ENCODE results near the gene FDCSP.
A peak's percentile ranks its signal among the peaks of the same experiment; 100 is the strongest.
"Not testable (repeated sequence)": the region's sequence is repeated elsewhere in the genome, so short reads cannot be mapped to it uniquely, and the experiment has no call there.

The FDCSP gene

GRCh38 chr4:70225824-70226223 is at the start of gene FDCSP:
Gene FDCSP, plus strand, starts transcription at chr4:70226124. Its CDS starts 5,071 bp downstream, at chr4:70231195.
- no peak for DNase-seq (ENCODE audit: low spot score)

DNA sequence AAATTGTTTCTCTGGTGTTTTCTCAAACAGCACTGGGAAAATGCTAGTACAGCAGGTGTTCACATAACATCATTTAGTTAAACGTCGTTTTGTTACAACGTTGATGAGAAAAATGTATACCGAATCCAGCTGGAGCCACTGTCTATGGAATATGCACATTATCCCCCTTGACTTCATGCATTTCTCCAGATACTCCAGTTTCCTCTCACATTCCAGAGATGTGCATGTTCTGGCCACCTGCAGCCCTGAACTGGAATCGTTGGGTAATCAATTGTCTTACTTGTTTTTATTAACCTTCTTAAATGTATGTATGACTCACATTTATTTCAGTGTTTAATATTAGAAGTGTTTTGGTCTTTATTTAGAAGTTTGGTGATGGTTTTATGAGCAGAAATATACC is 48.8 kb upstream of the FDCSP start:
- no peak for DNase-seq (ENCODE audit: low spot score)

DNA sequence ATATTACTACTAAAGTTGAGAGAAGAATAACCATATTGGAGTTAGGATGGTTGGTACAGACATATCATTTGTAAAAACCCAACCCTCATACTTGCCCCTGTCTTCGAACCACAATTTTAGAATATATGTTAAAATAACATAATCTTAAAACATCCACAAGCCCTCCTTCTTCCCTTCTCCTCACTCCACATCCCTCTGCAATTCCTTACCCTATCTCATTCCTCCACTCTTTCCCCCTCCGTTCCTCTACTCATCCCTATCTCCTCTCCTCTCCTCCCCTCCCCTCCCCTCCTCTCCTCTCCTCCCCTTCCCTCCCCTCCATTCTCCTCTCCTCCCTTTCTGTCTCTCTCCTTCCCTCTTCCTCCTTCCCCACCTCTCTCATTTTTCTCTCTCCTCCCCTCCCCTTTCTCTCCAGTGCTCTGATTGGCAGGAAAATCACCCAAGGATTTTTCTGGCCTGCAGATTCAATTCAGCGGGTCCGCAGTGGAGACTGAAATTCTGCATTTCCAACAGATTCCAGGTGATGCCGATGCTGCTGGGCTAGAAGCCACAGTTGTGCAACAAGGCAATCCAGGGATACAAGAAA is 47.8 kb upstream of the FDCSP start:
- no peak for DNase-seq (ENCODE audit: low spot score)

DNA sequence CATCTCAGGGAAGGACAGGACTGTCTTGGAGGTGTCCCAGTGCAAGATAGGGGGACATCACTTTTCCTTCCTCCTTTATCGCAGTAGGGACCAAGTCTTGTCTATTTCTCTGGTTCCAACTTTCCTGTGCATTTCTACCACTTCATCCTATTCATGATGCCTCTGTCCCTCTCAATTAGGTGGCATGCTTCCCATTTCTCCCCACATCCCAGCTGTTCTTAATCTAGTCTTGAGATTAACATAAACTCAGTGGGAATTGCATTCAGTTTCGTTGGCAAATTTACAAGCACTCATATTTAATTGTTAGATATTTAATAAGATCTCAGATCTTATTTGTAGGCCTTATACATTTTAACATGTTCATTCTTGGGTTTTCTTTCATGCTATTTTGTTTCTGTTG is 46.1 kb upstream of the FDCSP start:
- no peak for DNase-seq (ENCODE audit: low spot score)

DNA sequence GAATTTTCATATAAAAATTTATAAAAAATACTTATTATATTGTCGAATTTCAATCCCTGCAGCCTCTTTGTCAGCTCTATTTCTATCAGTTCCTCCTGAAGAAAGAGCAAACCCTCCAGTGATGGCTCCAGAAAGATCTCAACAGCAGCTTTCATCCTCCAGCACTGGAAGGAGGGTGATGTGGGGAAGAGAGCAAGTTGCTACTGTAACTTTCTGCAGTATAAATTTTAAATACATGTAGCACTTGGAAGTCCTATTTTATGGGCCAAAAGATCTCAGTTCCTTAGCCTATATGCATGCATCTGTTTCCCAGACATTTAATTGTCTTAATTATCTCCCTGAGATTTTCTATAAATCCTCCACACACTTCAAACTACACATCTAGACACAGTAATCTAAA is 44.1 kb upstream of the FDCSP start:
- DNase-seq (ENCODE audit: low spot score) = no peak

- no peak for DNase-seq (ENCODE audit: low spot score)
Observed at GRCh38 chr4:70182517-70183167, 43.3 kb upstream of the FDCSP start.

DNA sequence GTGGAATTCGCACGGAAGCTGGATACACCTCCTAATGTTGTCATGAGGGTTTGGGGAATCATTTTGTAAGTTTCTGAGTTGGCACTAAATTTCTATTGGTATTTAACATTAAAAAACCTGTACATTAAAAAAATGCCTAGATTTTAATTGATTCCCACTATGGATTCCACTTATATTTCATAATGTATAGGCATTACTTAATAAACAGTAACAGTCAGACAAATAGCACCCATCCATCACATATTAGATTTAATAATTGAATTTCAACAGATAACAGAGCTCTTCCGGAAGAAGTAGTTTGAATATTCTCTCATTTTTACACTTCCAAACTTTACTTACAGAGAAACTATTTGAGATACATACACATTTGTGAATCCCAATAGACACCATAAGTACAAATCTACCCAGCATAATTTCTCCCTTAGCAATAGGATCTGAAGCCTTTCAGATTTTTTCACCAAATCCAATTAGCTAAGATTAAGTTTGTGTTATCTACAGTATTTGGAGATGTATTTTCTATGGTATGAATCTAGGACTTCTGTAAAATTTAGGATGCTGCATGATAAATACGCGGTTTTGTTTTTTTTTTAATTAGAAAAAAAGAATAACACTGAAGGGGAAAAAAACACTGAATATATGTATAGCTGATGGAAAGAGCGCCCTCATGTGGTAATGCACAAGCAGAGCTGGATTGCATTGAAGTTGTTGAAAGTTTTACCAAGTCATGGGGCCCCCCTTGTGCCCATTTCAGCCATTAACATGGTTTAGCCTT is 42.6 kb upstream of the FDCSP start:
- DNase-seq (ENCODE audit: low spot score) = peak; percentile 49

DNA sequence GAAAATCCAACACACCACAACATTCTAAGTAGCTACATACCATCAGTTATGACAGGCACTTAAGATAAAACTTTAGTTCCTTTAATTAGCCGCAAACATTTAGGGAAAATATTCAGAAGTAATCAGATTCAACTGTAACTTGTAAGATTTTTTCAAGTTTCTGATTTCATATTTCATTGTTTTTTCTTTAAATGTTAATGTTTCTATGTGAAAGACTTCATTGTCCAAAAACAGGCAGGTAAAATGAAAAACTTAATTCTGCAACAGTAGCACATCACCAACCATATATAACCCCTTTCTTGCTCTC is 42.0 kb upstream of the FDCSP start:
- DNase-seq (ENCODE audit: low spot score) = no peak

DNA sequence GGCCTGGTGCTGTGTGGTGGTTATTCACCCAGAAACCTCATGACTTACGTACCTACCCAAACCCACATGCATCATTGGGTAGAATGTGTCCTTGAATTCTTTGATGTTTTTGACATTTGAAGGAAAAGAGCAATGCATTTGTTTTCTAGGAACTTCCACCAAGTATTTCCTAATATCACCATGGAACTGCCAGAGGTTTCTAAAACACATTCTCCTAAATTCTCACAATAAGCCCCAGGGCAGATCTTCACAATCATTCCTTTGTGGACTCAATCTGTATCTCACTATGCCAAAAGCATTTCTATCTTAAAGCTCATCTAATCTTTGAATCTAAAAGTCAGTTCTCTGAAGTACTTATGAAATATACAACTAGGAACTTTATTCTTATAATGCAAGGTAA is 38.7 kb upstream of the FDCSP start:
- no peak for DNase-seq (ENCODE audit: low spot score)

- no peak for DNase-seq (ENCODE audit: low spot score)
Observed at GRCh38 chr4:70190579-70190978, 35.3 kb upstream of the FDCSP start.

DNA sequence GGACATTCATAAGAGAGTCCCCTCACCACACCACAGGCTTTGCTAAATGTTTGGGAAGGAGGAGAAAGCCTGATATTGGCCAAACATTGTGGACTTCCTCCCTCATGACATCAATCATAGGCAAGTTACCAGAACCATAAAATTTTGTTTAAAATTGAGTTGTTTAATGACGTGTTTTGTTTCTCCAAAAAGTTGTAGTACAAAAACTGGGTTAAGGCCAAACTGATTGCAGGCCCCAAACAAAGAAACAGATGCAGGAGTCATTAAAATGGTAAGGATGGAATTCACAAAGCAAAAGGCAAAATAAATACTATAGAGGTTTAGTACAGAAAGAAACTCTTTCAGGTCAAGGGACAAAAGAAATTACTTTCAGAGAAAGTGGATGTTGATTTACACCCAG is 34.3 kb upstream of the FDCSP start:
- DNase-seq (ENCODE audit: low spot score) = no peak

GRCh38 chr4:70192895-70193294 is 33.0 kb upstream of the FDCSP start:
- no peak for DNase-seq (ENCODE audit: low spot score)

GRCh38 chr4:70195425-70195824 is 30.5 kb upstream of the FDCSP start, which contains the start of gene ODAM:
Gene ODAM, plus strand, starts transcription at chr4:70195725. Its CDS starts 819 bp downstream, at chr4:70196544.
- DNase-seq (ENCODE audit: low spot score) = no peak

DNA sequence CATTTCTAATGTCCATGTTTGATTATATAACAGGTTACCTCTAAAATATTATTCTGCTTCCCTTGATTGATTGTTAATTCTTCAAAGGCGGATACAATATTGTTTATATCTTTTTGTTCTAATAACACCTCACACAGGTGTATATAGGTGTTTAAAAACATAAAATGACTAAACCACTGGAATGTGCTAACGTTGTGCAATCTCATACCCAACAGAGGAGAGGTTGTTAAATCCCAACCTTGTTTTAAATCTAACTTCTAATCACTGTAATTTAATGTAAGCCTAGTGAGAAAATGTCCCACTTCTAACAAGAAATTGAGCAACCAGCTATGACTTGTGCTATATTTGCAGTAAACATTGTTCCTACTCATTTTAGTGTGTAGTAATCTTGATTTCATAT is 29.1 kb upstream of the FDCSP start:
- no peak for DNase-seq (ENCODE audit: low spot score)

- peak; percentile 46 for DNase-seq (ENCODE audit: low spot score)
Observed at GRCh38 chr4:70197842-70198241, 28.1 kb upstream of the FDCSP start.

DNA sequence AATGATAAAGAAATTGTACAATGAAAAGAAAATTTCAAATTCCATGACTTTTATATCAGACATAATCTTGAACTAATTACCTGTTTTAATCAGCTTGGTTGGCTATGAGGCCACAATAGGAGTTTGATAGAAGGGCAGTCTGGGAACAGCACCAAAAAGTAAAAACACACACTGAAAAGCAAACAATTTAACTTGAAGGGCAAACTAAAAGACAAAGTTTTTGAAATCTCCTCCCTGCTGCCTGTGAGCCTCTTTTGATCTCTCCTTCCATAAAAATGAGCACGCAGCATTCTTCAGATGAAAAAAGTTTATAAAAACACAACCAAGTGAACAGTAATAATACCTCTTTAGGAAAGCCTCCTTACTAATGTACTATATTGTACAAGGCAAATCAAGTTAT is 22.3 kb upstream of the FDCSP start:
- DNase-seq (ENCODE audit: low spot score) = no peak

- not testable (repeated sequence) for DNase-seq (ENCODE audit: low spot score)
Observed at GRCh38 chr4:70212752-70213151, 13.2 kb upstream of the FDCSP start.

DNA sequence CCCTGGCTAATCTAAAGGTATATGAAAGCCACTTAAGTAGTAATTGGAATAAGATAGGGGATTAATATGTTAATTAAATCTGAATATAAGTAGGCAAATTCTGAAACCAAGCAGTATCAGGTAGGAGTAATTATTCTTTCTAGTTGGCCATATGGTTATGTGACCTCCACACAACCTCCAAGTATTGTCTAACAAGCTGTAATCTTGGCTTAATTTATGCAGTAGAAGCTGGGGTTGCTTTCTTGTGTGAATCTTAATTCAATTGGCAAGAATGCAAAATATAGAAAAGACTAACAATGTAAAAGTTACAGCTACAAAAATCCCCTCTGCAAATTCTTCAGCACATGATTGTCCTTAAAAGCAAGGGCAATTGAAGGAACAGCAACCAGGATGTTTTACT is 9.8 kb upstream of the FDCSP start:
- DNase-seq (ENCODE audit: low spot score) = not testable (repeated sequence)

- not testable (repeated sequence) for DNase-seq (ENCODE audit: low spot score)
Observed at GRCh38 chr4:70216550-70216949, 9.4 kb upstream of the FDCSP start.

DNA sequence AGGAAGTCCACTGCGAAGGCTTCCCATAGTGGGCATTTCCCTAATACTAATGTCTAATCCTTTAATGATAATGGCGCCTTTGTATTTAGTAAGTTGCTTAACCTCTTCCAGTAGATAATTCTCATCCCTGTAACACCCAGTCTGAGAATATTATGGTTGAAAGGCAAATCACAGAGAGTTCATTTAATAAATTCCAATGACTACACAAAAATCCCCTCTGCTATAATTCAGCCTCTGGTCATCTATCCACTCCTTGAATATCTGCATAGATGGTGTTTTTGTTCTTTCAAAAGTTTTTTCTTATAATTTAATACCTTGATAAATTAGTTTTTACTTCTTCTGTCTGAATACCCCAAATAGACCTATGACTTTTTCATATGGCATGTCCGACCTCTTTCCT is 4.5 kb upstream of the FDCSP start:
- not testable (repeated sequence) for DNase-seq (ENCODE audit: low spot score)

DNA sequence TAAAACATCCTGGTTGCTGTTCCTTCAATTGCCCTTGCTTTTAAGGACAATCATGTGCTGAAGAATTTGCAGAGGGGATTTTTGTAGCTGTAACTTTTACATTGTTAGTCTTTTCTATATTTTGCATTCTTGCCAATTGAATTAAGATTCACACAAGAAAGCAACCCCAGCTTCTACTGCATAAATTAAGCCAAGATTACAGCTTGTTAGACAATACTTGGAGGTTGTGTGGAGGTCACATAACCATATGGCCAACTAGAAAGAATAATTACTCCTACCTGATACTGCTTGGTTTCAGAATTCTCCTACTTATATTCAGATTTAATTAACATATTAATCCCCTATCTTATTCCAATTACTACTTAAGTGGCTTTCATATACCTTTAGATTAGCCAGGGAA is 4.1 kb upstream of the FDCSP start:
- DNase-seq (ENCODE audit: low spot score) = not testable (repeated sequence)

DNA sequence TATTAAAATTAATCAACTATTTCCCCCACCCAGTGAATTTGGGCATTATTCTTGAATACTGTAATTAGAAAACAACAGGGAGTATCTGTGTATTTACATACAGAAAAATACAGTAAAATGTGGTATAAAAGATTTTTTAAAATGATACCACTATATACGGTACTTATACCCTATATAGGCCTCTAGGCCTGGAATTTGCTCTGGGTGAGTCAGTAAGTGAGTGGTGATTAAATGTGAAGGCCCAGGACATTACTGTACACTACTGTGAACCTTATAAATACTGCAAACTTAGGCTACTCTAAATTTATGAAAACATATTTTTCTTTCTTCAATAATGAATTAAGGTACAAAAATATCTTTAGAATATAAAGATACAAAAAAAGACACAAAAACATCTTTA is 10.2 kb downstream of the FDCSP start:
- no peak for DNase-seq (ENCODE audit: low spot score)

DNA sequence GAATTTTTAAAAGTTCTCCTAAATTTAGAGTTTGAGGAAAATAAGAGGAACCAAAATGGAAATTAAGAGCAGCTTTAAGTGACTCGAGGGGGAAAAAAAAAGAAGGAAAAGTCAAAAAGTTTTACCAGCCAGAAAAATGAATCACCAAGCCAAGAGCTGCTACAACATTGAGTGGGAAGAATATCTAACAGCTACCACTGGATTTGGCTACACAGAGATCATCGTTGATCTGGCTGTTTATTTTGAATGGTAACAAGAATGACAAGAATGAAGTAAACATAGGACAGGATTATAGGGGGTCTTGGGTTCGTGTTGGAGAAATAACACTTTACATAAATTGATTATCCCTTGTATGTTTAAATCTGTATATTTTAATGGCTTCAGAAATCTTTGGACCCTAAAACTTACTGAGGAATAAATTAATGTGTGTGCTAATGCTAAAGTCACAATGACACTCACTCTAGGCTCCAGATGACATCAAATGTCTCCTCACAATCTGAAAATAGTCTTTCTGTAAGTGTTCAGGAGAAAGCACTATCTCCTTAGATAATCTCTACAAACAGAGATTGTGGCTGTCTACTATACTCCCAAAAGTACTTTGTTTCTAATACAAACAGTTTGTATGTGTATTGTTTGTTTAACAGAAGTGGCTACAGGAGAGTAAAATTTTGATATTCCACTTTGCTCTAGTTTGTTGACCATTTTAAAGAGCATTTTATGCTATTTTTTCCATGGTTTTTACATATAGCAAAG is 13.4 kb downstream of the FDCSP start:
- DNase-seq (ENCODE audit: low spot score) = no peak
